GM06990 (cell line): Measurements from ENCODE around the gene SLC25A25.
"Not testable (repeated sequence)": the region's sequence is repeated elsewhere in the genome, so short reads cannot be mapped to it uniquely, and the experiment has no call there.

Source experiments
- DNase-seq: peaks from one replicate; pipeline ENCODE4 v3.0.0-alpha.2; 2011; ENCODE audit not compliant: insufficient read length; ENCODE audit errors: extremely low read depth
- H3K27me3 ChIP-seq: replicated peaks from 2 replicates; pipeline ENCODE4 v1.6.0; 2011; ENCODE audit warnings: low read length; ENCODE audit not compliant: control insufficient read depth, insufficient read depth
- H3K36me3 ChIP-seq: 2 replicates; pipeline ENCODE4 v1.5.1; 2011; ENCODE audit warnings: low read length; ENCODE audit not compliant: control insufficient read depth, insufficient read depth
- H3K4me3 ChIP-seq: replicated peaks from 2 replicates; pipeline ENCODE4 v1.5.1; 2011; ENCODE audit warnings: low read depth, mild to moderate bottlenecking, control low read depth, low read length
- CTCF ChIP-seq: IDR thresholded peaks from 2 replicates; pipeline ENCODE4 v1.5.1; 2011; ENCODE audit warnings: low read length, control low read depth, mild to moderate bottlenecking, inconsistent platforms; ENCODE audit not compliant: insufficient read depth, poor library complexity, severe bottlenecking

Gene SLC25A25

GRCh38 chr9:128034821-128035652 is 33.0 kb upstream of the SLC25A25 start:
- peak; percentile 76 for TF ChIP-seq CTCF
- no peak overlapping the region for H3K4me3 ChIP-seq
- H3K27me3 ChIP-seq = no peaks in the 10 kb centered on the region
- DNase-seq = peak; percentile 67
- H3K36me3 ChIP-seq = no peaks in the 10 kb centered on the region

- H3K36me3 ChIP-seq, DNase-seq, H3K27me3 ChIP-seq, H3K4me3 ChIP-seq: not testable (repeated sequence)
These were observed 31.5 kb upstream of the SLC25A25 start for GRCh38 chr9:128036522-128036921.

GRCh38 chr9:128040783-128041182 is 27.2 kb upstream of the SLC25A25 start:
- H3K4me3 ChIP-seq, H3K36me3 ChIP-seq, H3K27me3 ChIP-seq, DNase-seq: not testable (repeated sequence)

GRCh38 chr9:128042043-128042442 is 26.0 kb upstream of the SLC25A25 start:
- no peak overlapping the region for H3K4me3 ChIP-seq
- H3K27me3 ChIP-seq = no peaks in the 10 kb centered on the region
- no peak for DNase-seq
- no peak for TF ChIP-seq CTCF
- no peaks in the 10 kb centered on the region for H3K36me3 ChIP-seq

- no peaks in the 10 kb centered on the region for H3K36me3 ChIP-seq
- TF ChIP-seq CTCF = no peak
- no peak overlapping the region for H3K4me3 ChIP-seq
- DNase-seq = no peak
- no peaks in the 10 kb centered on the region for H3K27me3 ChIP-seq
These were observed 24.6 kb upstream of the SLC25A25 start for GRCh38 chr9:128043467-128043868.

GRCh38 chr9:128045409-128045808 is 22.6 kb upstream of the SLC25A25 start:
- DNase-seq, H3K36me3 ChIP-seq, H3K4me3 ChIP-seq, H3K27me3 ChIP-seq: not testable (repeated sequence)

GRCh38 chr9:128045831-128046230 is 22.2 kb upstream of the SLC25A25 start:
- Histone ChIP-seq H3K36me3 (no peaks in the 10 kb centered on the region), H3K27me3 (no peaks in the 10 kb centered on the region), H3K4me3 (no peak overlapping the region)
- TF ChIP-seq CTCF = no peak
- no peak for DNase-seq
